Dedifferentiated amniotic fluid mesenchymal stem cell (primary cell): ENCODE data around the gene WIPI1.
"Not testable (repeated sequence)": the region's sequence is repeated elsewhere in the genome, so short reads cannot be mapped to it uniquely, and the experiment has no call there.

ENCODE experiments used
- DNase-seq: peaks from one replicate; pipeline ENCODE4 v3.0.0-alpha.2; 2016; ENCODE audit errors: extremely low spot score

The WIPI1 gene

GRCh38 chr17:68385490-68386215 lies 71.6 kb downstream of the WIPI1 start:
- DNase-seq = no peak

- no peak for DNase-seq
These were observed 72.4 kb downstream of the WIPI1 start for GRCh38 chr17:68384941-68385340.

GRCh38 chr17:68384471-68384870 lies 72.8 kb downstream of the WIPI1 start:
- no peak for DNase-seq

- peak; percentile 60 for DNase-seq
These were observed 73.6 kb downstream of the WIPI1 start for GRCh38 chr17:68383443-68384321.

GRCh38 chr17:68383120-68383442 lies 74.2 kb downstream of the WIPI1 start:
- no peak for DNase-seq

GRCh38 chr17:68382582-68383085 lies 74.7 kb downstream of the WIPI1 start:
- no peak for DNase-seq

GRCh38 chr17:68381076-68381900 lies 76.0 kb downstream of the WIPI1 start:
- DNase-seq = peak; percentile 89

GRCh38 chr17:68379692-68380677 lies 77.3 kb downstream of the WIPI1 start:
- no peak for DNase-seq

- DNase-seq = no peak
These were observed 78.2 kb downstream of the WIPI1 start for GRCh38 chr17:68379177-68379510.

GRCh38 chr17:68378268-68379176 lies 78.8 kb downstream of the WIPI1 start:
- peak; percentile 76 for DNase-seq

- DNase-seq = no peak
These were observed 79.5 kb downstream of the WIPI1 start for GRCh38 chr17:68377771-68378267.

- not testable (repeated sequence) for DNase-seq
These were observed 81.1 kb downstream of the WIPI1 start for GRCh38 chr17:68376178-68376577.

GRCh38 chr17:68375566-68375965 lies 81.7 kb downstream of the WIPI1 start:
- no peak for DNase-seq
